HG02642 (cell line): ENCODE measurements around the gene TENM3.

Experiments used
- ATAC-seq: cut with Tn5 transposase; IDR thresholded peaks from one replicate; pipeline ENCODE4 v1.9.1; 2021; ENCODE audit warnings: mild to moderate bottlenecking; ENCODE audit not compliant: unreplicated experiment, poor library complexity

The TENM3 gene

GRCh38 chr4:182250446-182250845, 7.2 kb downstream of the TENM3 start:
- no peak for ATAC-seq

DNA sequence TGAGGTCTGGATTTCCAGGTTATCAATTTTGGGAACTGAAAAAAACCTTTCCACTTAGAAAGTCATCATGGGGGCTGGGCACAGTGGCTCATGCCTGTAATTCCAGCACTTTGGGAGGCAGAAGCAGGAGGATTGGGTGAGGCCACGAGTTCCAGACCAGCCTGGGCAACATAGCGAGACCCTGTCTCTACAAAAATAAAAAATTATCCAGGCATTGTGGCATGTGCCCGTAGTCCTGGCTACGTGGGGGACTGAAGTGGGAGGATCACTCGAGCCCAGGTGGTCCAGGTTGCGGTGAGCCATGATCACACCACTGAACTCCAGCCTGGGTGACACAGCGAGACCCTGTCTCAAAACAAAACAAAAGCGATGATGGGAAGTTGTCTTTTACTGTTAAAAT, 7.9 kb downstream of the TENM3 start:
- ATAC-seq, result no peak

DNA sequence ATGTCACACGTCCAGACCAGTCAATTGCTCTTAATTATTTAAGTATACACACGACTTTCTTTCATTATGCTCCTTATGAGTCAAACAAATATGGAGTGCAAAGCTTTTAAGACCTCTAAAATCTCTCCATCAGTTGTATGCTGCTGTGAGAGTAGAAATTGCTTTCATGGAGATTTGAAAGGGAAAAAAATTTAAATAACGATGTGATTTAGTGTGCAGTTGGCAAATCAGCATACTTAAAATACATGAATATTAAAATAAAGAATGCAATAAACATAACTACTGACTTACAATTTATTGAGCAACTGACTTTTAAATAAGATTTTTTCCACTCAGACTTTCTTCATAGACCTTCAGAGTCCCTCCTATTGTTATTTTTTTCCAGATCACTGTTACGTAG, 9.0 kb downstream of the TENM3 start:
- no peak for ATAC-seq

GRCh38 chr4:182254026-182254780, 11.0 kb downstream of the TENM3 start:
- no peak for ATAC-seq

DNA sequence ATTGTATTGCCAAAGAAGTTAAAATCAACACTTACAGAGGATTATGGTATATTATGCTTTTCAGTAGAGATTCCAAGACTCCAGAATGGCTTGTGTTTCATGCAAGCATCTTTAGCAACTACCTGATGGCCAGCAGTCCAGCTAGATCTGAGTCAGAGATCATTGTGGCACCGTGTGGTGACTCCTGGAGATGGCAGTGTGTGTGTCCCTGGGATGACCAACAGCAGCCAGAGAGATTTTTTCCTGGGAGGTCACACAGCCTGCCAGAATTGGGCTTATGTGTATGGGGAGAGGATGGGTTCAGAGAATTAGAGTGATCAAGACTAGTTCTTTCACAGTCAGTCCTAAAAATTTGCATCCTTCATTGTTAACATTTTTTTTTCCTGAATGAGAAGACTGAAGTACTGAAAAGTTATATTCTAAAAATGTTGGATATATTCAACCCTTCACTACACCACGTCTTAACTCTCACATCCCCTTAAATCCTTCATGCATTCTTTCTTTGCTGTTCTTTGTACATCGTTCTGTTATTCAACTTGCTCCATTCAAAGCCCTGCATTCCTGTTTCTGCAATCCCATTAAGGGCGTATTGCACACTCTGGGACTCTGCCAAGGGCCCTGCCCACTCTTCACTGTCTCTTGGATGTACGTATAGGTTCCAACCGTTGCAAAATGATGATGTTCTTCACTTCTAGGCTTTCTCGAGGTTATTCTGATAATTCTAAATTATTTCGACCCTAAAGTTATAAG, 12.4 kb downstream of the TENM3 start:
- no peak for ATAC-seq

DNA sequence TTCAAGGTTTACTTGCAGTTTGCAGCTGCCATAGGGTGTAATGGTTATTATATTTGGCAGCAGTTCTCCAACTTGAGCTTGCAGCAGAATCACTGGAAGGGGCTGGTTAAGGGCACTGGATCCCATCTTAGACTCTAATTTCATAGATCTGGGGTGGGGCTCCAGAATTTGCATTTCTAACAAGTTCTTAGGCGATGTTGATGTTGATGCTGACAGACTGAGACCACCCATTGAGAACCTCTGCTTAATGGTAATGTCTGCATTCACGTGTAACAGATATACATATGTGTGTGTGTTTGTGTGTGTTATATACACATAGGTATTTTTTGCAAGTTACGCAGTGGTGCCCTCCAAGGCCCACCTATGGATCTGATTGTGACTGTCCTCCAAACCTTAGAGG, 13.8 kb downstream of the TENM3 start:
- ATAC-seq, result no peak

- ATAC-seq, result no peak
These were observed 14.3 kb downstream of the TENM3 start for GRCh38 chr4:182257503-182257902.

GRCh38 chr4:182258441-182259000, 15.3 kb downstream of the TENM3 start:
- ATAC-seq, result no peak

DNA sequence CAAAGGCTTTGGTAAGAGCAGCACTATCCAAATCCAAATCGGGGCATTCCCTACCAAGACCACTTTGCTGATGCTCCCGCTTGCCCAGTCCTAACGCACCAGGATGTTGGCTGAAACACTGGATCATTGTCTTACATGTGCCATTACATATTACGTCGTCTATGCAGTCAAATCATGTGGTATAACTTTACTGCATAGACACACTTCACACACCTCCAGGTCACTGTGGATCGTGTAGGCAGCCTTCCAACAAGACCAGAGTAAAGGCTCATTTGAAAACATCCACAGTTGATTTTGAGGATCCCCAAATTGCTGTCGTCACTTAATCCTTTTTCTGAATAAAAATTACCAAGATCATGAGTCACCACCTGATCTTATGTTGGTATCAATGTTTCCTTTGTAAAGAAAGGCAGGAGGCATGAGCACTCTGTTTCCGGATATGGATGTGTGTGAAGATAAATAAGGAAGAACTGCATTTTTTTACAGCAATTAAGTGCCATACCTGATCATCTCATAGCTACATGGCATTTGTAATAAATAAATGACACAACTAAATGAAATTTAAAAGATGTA, 18.5 kb downstream of the TENM3 start:
- no peak for ATAC-seq

DNA sequence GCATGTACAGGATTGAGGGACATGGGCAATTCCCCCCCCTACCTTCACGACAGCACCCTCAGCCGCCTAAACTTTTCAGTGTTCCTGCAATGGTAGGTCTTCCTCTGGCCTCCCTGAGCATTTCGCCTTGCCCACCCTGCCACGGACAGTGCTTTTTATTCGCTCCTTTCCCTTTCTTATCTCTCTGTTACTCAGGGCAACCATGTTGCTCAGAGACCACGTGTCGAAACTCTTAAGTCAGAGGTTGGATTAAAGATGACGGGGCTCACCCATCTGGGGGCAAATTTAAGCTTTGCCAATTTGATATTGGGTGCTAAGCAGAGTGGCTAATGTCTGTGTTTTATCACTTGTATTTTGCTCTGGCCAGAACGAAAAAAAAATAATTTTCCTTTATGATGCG, 20.4 kb downstream of the TENM3 start:
- ATAC-seq, result no peak

GRCh38 chr4:182264139-182264752, 21.0 kb downstream of the TENM3 start:
- no peak for ATAC-seq

DNA sequence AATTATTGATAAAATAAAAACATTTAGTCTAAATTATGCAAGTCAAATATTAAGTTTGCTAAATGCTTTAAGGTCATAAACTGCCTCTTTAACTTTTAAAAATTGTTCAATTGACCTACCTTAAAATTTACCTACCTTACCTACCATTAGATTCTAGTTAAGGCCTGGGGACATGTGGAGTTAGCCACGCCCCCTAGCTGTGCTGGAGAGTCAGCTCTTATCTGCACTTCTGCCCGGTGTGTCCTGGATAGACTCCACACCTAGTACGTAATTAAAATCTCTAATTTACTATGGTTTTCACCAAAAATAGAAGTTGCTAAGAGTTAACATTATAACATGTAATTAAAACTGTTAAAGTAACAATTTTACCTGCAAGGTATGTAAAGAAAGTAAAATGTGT, 22.7 kb downstream of the TENM3 start:
- no peak for ATAC-seq

- ATAC-seq, result no peak
These were observed 23.8 kb downstream of the TENM3 start for GRCh38 chr4:182267048-182267447.

- ATAC-seq, result no peak
These were observed 25.8 kb downstream of the TENM3 start for GRCh38 chr4:182268966-182269365.

DNA sequence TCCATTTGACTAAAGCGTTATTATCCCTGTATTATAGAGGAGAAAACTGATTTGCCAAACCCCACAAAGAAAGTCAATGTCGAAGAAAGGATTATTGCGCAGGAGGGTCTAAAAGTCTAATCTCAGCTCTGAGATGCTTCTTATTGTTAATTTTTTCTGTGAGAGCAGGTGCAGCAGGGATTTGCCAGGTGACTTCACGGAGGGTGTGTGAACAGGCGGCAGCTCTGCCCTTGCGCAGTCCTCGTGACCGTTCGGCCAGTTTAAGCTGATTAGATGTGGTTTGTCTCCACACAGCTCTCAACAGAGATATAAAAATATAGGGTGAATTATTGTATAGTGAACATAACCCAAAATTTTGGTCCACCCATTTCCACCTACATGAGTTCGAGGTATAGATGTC, 28.5 kb downstream of the TENM3 start:
- no peak for ATAC-seq

DNA sequence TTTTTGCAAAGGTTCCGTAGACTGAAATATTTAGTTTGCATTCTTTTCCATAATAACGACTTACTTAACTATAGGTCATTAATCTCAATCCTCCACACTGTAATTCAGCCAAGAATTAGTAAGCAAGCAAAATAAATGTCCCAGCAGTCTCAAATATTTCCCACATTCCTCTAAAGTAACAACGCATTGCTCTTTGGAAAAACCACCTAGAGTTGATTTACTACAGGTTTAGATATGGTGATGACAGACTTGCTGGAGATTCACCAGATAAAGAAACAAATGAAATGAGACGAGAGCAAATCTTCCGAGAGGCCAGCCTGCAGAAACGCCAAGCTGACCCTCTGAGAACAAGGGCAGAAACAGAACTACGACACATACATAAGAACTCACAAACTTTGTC, 28.9 kb downstream of the TENM3 start:
- no peak for ATAC-seq

DNA sequence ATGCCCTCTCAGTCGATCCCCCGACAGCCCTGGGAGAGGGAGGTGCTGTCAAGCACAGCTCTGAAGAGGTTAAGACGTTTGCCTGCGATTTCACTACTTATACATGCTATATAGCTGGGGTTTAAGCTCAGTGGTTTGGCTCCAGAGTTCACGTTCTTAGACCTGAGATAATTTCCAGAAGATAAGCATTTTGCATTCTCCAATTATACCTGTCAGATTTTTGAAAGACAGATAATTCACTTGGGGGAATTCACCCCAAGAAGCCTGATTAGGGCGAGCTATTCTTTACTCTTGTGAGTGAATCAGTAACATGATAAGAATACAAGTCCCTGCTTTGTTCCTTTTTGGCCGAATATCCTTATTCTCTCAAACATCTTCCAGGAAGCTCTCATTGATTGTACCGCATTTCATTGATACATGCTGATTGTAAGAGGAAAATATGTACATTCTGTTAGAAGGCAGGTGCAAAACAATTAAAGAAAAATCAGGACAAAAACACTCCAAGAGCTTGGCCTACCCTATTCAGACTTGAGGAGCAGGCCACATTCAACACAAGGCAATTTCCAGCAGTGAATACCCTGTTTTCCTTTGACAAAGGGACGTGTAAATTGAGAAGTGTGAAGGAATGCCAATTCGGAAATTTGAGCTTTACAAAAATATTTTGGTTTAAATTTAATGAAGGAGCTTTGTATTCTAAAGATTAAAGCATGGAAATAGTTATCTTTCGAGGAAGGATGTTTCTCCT, 30.2 kb downstream of the TENM3 start:
- no peak for ATAC-seq

GRCh38 chr4:182276210-182277109, 33.3 kb downstream of the TENM3 start:
- no peak for ATAC-seq

DNA sequence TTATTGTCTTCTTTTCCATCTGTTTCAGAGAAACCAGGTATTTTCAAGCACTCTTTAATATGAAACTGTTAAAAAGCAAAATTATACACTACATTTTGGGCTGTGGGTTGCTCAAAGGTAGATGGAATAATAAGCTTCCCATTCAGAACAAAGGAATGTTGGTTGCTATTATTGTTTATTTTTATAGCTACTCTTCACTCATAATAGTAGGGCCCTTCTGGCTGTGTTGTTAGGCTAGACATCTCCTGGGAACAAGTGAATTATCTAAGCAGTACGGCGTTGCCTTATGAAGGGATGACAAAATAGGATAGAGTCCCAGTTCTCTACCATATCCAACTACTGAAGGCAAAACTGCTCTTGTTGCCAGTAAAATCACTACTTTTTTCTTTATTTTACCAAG, 34.2 kb downstream of the TENM3 start:
- ATAC-seq, result no peak
